ENCODE results near the gene RALGAPA2. TPM values are rescaled to one million over a fixed set of nuclear protein-coding genes. Genes with fewer than 3 reads are reported as not detected.
A peak's percentile ranks its signal among the peaks of the same experiment; 100 is the strongest.

Gene RALGAPA2
- total and polyA plus RNA-seq, 2 of the 13 experiments (the other 11 are each of a cell fraction or from before 2014, with no cell fraction given), result 13.8 to 17.7 TPM

DNA sequence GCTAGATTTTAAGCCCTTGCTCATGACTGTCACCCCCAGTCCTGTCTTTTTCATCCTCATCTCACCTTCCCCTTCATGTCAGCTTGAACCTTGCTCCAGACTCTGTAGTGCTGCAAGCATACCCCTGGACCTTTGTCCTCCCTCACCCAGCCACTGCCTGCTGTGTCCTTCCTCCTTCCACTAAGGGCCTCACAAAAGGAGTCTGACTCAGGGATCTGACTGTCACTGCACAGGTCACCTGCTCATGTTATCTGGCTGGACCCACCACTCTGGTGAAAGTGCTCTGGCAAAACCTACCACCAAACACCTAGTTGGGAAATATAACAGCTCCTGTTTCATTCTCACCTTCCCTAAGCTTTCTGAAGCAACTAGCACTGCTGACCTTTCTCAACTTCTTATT lies 193.2 kb downstream of the RALGAPA2 start (continued):
- TF ChIP-seq, protein P1, sequence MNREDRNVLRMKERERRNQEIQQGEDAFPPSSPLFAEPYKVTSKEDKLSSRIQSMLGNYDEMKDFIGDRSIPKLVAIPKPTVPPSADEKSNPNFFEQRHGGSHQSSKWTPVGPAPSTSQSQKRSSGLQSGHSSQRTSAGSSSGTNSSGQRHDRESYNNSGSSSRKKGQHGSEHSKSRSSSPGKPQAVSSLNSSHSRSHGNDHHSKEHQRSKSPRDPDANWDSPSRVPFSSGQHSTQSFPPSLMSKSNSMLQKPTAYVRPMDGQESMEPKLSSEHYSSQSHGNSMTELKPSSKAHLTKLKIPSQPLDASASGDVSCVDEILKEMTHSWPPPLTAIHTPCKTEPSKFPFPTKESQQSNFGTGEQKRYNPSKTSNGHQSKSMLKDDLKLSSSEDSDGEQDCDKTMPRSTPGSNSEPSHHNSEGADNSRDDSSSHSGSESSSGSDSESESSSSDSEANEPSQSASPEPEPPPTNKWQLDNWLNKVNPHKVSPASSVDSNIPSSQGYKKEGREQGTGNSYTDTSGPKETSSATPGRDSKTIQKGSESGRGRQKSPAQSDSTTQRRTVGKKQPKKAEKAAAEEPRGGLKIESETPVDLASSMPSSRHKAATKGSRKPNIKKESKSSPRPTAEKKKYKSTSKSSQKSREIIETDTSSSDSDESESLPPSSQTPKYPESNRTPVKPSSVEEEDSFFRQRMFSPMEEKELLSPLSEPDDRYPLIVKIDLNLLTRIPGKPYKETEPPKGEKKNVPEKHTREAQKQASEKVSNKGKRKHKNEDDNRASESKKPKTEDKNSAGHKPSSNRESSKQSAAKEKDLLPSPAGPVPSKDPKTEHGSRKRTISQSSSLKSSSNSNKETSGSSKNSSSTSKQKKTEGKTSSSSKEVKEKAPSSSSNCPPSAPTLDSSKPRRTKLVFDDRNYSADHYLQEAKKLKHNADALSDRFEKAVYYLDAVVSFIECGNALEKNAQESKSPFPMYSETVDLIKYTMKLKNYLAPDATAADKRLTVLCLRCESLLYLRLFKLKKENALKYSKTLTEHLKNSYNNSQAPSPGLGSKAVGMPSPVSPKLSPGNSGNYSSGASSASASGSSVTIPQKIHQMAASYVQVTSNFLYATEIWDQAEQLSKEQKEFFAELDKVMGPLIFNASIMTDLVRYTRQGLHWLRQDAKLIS (CRISPR knock-in tag; IDR thresholded peaks at IDR 0.05), result no peak
- TF ChIP-seq IKZF1 (IDR thresholded peaks at IDR 0.05), result no peak
- TF ChIP-seq AGO2 (optimal IDR thresholded peaks at IDR 0.05; ENCODE audit: low read depth, low read length), result no peak
- TF ChIP-seq CHCHD3 (CRISPR knock-in tag; IDR thresholded peaks at IDR 0.05), result no peak
- peak; percentile 90 for TF ChIP-seq HNF4A (CRISPR knock-in tag; IDR thresholded peaks at IDR 0.05)
- no peak for TF ChIP-seq CC2D1A (CRISPR knock-in tag; IDR thresholded peaks at IDR 0.05)
- TF ChIP-seq SRSF4 (IDR thresholded peaks at IDR 0.05; ENCODE audit: low read depth, low read length, poor library complexity, severe bottlenecking), result no peak
- TF ChIP-seq MAFK (conservative IDR thresholded peaks at IDR 0.05 in 1 of 2, IDR thresholded peaks at IDR 0.05 in 1 of 2; ENCODE audit: low read length in 2 of 2), result peak in 1 of 2 experiments; percentile 32; a peak in 1 of 4 replicates
- no peak for TF ChIP-seq ZNF766 (CRISPR knock-in tag; IDR thresholded peaks at IDR 0.05; ENCODE audit: borderline replicate concordance)
- no peak for TF ChIP-seq ZNF468 (CRISPR knock-in tag; IDR thresholded peaks at IDR 0.05)
- no peak for TF ChIP-seq RFX5 (IDR thresholded peaks at IDR 0.05; ENCODE audit: low read depth, low read length)
- TF ChIP-seq ZNF747 (CRISPR knock-in tag; IDR thresholded peaks at IDR 0.05; ENCODE audit: borderline replicate concordance), result no peak
- no peak for TF ChIP-seq ZNF790 (CRISPR knock-in tag; IDR thresholded peaks at IDR 0.05; ENCODE audit: borderline replicate concordance)
- TF ChIP-seq MXI1 (IDR thresholded peaks at IDR 0.05; ENCODE audit: borderline replicate concordance, low read depth, low read length), result no peak
- no peak for TF ChIP-seq ZFP41 (CRISPR knock-in tag; IDR thresholded peaks at IDR 0.05; ENCODE audit: borderline replicate concordance)
- 0 out of 2 replicates have a peak, but pooled peaks have one; percentile 1 for TF ChIP-seq MAFF (IDR thresholded peaks at IDR 0.05; ENCODE audit: low read depth, low read length)
- no peak for TF ChIP-seq ZNF879 (CRISPR knock-in tag; IDR thresholded peaks at IDR 0.05)
- TF ChIP-seq TBP (CRISPR knock-in tag; IDR thresholded peaks at IDR 0.05), result no peak
- TF ChIP-seq ESRRA (CRISPR knock-in tag; IDR thresholded peaks at IDR 0.05; ENCODE audit: low read depth), result peak; percentile 78; the same call in 1 of the 2 replicates
- TF ChIP-seq FOXA3 (CRISPR knock-in tag; IDR thresholded peaks at IDR 0.05), result 0 out of 2 replicates have a peak, but pooled peaks have one; percentile 16
- 0 out of 2 replicates have a peak, but pooled peaks have one; percentile 11 for TF ChIP-seq ERF (CRISPR knock-in tag; IDR thresholded peaks at IDR 0.05)
- TF ChIP-seq SRSF9 (IDR thresholded peaks at IDR 0.05; ENCODE audit: borderline replicate concordance, insufficient read depth, low read depth, low read length, poor library complexity, severe bottlenecking), result no peak
- no peak for TF ChIP-seq SYNCRIP (IDR thresholded peaks at IDR 0.05; ENCODE audit: insufficient read depth, low read depth, low read length)
- TF ChIP-seq ZNF292 (CRISPR knock-in tag; IDR thresholded peaks at IDR 0.05; ENCODE audit: borderline replicate concordance, low read depth), result peak; percentile 76; the same call in 1 of the 2 replicates
- no peak for TF ChIP-seq ZNF235 (CRISPR knock-in tag; IDR thresholded peaks at IDR 0.05; ENCODE audit: borderline replicate concordance)
- TF ChIP-seq ATF6 (CRISPR knock-in tag; conservative IDR thresholded peaks at IDR 0.05), result 0 out of 2 replicates have a peak, but pooled peaks have one; percentile 47
- TF ChIP-seq CCAR2 (optimal IDR thresholded peaks at IDR 0.05; ENCODE audit: low read depth, low read length), result no peak

All from HepG2 (cell line).